Keratinocyte (primary cell): ENCODE data around the gene ECT2L. TPM values are rescaled to one million over a fixed set of nuclear protein-coding genes. Genes with fewer than 3 reads are reported as not detected.

Experiments
- DNase-seq: peaks from one replicate; pipeline ENCODE4 v3.0.0-alpha.2; 2011; ENCODE audit warnings: low read depth, missing footprints, low spot score
- FAIRE-seq: peaks from 2 replicates; lab custom pipeline; 2011; peaks lifted over from hg19 to GRCh38; lab: Jason Lieb, UNC
- H2AFZ ChIP-seq: 2 replicates; pipeline ENCODE4 v1.6.0; 2012; ENCODE audit warnings: low read length, control low read depth, inconsistent platforms; ENCODE audit not compliant: control insufficient read depth
- H3K27ac ChIP-seq: 2 replicates; pipeline ENCODE4 v1.5.1; 2011; ENCODE audit warnings: low read length; ENCODE audit not compliant: control insufficient read depth, insufficient read depth
- H3K27me3 ChIP-seq: 3 replicates; pipeline ENCODE4 v1.6.0; 2011; ENCODE audit warnings: low read length; ENCODE audit not compliant: control insufficient read depth, insufficient read depth; ENCODE audit errors: extremely low read depth
- H3K36me3 ChIP-seq, 2 experiments: 2 replicates in 1 of 2; 3 replicates in 1 of 2; pipeline ENCODE4 v1.5.1; 2011; ENCODE audit warnings: low read length in 2 of 2, mild to moderate bottlenecking in 1 of 2; ENCODE audit not compliant: control insufficient read depth in 2 of 2, insufficient read depth in 2 of 2; ENCODE audit errors: extremely low read depth in 1 of 2
- H3K4me1 ChIP-seq: 3 replicates; pipeline ENCODE4 v1.5.1; 2011; ENCODE audit warnings: low read length; ENCODE audit not compliant: control insufficient read depth, insufficient read depth; ENCODE audit errors: extremely low read depth
- H3K4me2 ChIP-seq: 3 replicates; pipeline ENCODE4 v1.6.0; 2011; ENCODE audit warnings: low read depth, low read length; ENCODE audit not compliant: control insufficient read depth, insufficient read depth; ENCODE audit errors: extremely low read depth
- H3K4me3 ChIP-seq, 3 experiments: fragments of 200-600 bp in 1 of 3; sonication (generic) in 1 of 3; 2 replicates in 2 of 3; 3 replicates in 1 of 3; pipeline ENCODE4 v1.5.1; 2011 to 2016; ENCODE audit warnings: low read length in 3 of 3, mild to moderate bottlenecking in 3 of 3, control low read depth in 2 of 3, inconsistent platforms in 1 of 3, low read depth in 1 of 3, mixed read lengths in 1 of 3, mixed run types in 1 of 3, moderate library complexity in 1 of 3; ENCODE audit not compliant: control insufficient read depth in 2 of 3, insufficient read depth in 2 of 3; ENCODE audit errors: extremely low read depth in 1 of 3
- H3K79me2 ChIP-seq: 2 replicates; pipeline ENCODE4 v1.6.0; 2012; ENCODE audit warnings: low read length; ENCODE audit not compliant: control insufficient read depth, insufficient read depth
- H3K9ac ChIP-seq: 3 replicates; pipeline ENCODE4 v1.6.0; 2011; ENCODE audit warnings: low read length; ENCODE audit not compliant: control insufficient read depth, insufficient read depth; ENCODE audit errors: extremely low read depth
- H3K9me1 ChIP-seq: 3 replicates; pipeline ENCODE4 v1.6.0; 2011; ENCODE audit warnings: low read length; ENCODE audit not compliant: control insufficient read depth, insufficient read depth; ENCODE audit errors: extremely low read depth
- H3K9me3 ChIP-seq: 2 replicates; pipeline ENCODE4 v1.5.1; 2012; ENCODE audit warnings: low read depth, low read length; ENCODE audit not compliant: control insufficient read depth
- H4K20me1 ChIP-seq: 3 replicates; pipeline ENCODE4 v1.6.0; 2011; ENCODE audit warnings: low read length; ENCODE audit not compliant: control insufficient read depth, insufficient read depth; ENCODE audit errors: extremely low read depth
- EZH2 ChIP-seq: IDR thresholded peaks from one replicate; pipeline ENCODE4 v1.6.1; 2012; ENCODE audit warnings: inconsistent platforms, mild to moderate bottlenecking, low read length, moderate library complexity
- dilution Hi-C: fragments of 300-500 bp; cut with MboI; formaldehyde crosslinking; loops from one replicate; pipeline ENCODE4 v1.7.0; 2020; ENCODE audit warnings: low sequenced_read_pairs; ENCODE audit not compliant: extremely low pct_ligation_motif_present
- polyA plus RNA-seq, 5 experiments: library from polyadenylated mRNA; depleted of rRNA in 3 of 5; stranded (reverse) in 3 of 5; stranded (forward) in 1 of 5; unstranded in 1 of 5; fragments of >200 nt; gene quantifications; 1 replicate in 1 of 5; 2 replicates in 3 of 5; 3 replicates in 1 of 5; pipeline versions ENCODE4 v1.2.1 to v1.2.3, GENCODE V29; 2011 to 2012; ENCODE audit warnings: missing spikeins in 2 of 5, low read depth in 1 of 5, low replicate concordance in 1 of 5
- TF ChIP-seq, protein P1 (sequence below), 3 experiments: IDR thresholded peaks in 1 of 3; conservative IDR thresholded peaks in 1 of 3; optimal IDR thresholded peaks in 1 of 3; 2 replicates in 2 of 3; 3 replicates in 1 of 3; pipeline versions ENCODE3 to v1.5.1; 2011; ENCODE audit warnings: low read length in 3 of 3, mild to moderate bottlenecking in 3 of 3, moderate library complexity in 2 of 3, control low read depth in 1 of 3, inconsistent platforms in 1 of 3; ENCODE audit not compliant: insufficient read depth in 2 of 3; ENCODE audit errors: extremely low read depth in 1 of 3

Gene ECT2L
- polyA plus RNA-seq, 1 donor (not counting 4 experiments of a cell fraction or from before 2014, with no cell fraction given) = 0.01 TPM

DNA sequence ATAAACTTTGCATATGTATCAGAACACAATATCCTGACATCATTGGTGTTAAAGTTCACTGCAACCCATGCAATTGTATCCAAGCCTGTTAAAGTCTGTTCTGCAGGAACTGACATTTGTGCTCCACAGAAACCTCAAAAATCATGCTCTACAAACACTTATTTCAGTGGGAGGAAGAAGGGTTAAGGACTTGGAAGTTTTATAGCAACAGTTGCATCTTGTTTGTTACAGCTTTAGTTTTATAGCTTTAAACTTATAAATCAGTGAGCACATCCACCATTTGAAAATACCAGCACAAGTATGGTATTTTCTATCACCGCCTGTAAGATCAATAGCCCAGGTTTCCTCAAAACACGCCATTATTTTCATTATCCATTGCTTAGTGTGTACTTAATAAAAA lies 884 bp downstream of the ECT2L start:
- H4K20me1 ChIP-seq = no peaks in the 10 kb centered on the region

DNA sequence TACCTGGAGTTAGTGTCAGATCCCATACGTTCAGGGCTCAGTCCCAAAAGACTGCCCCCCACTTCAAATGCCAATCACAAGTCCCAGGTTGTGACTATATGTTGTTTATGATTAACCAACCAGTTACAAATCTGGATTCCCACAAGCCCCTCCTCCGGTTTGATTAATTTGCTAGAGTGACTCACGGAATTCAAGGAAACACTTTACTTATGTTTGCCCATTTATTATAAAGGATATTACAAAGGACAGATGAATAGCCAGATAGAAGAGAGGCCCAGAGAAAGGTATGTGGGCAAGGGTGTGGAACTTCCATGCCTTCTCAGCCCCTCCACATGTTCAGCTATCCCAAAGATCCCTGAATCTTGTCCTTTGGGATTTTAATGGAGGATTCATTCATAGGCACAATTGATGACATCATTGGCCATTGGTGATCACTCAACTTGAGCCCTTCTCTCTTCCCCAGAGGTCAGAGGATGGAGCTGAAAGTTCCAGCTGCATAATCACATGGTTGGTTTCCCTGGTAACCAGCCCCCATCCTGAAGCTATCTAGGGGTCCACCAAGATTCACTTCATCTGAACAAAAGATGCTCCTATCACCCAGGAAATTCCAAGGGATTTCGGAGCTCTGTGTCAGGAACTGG lies 2.0 kb downstream of the ECT2L start:
- Histone ChIP-seq H2AFZ (no peak overlapping the region), H3K9me1 (no peaks in the 10 kb centered on the region), H3K27me3 (no peaks in the 10 kb centered on the region), H4K20me1 (no peaks in the 10 kb centered on the region), H3K4me3 (no peak overlapping the region), H3K4me1 (peaks cover 6% of the 10 kb centered on the region), H3K4me2 (no peak overlapping the region), H3K9ac (no peak overlapping the region), H3K36me3 (no peaks in the 10 kb centered on the region), H3K79me2 (no peaks in the 10 kb centered on the region), H3K9me3 (no peaks in the 10 kb centered on the region), H3K27ac (no peak overlapping the region)
- no peak for DNase-seq
- FAIRE-seq = no peak
- TF ChIP-seq, protein P1, sequence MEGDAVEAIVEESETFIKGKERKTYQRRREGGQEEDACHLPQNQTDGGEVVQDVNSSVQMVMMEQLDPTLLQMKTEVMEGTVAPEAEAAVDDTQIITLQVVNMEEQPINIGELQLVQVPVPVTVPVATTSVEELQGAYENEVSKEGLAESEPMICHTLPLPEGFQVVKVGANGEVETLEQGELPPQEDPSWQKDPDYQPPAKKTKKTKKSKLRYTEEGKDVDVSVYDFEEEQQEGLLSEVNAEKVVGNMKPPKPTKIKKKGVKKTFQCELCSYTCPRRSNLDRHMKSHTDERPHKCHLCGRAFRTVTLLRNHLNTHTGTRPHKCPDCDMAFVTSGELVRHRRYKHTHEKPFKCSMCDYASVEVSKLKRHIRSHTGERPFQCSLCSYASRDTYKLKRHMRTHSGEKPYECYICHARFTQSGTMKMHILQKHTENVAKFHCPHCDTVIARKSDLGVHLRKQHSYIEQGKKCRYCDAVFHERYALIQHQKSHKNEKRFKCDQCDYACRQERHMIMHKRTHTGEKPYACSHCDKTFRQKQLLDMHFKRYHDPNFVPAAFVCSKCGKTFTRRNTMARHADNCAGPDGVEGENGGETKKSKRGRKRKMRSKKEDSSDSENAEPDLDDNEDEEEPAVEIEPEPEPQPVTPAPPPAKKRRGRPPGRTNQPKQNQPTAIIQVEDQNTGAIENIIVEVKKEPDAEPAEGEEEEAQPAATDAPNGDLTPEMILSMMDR (optimal IDR thresholded peaks at IDR 0.05 in 1 of 3, IDR thresholded peaks at IDR 0.05 in 1 of 3, conservative IDR thresholded peaks at IDR 0.05 in 1 of 3; ENCODE audit: extremely low read depth in 1 of 3, insufficient read depth in 2 of 3, low read length in 3 of 3) = no peak
- no peak for TF ChIP-seq EZH2
- dilution Hi-C loops = no loop called here

More for the DNA sequence above, 884 bp downstream of the ECT2L start:
- Histone ChIP-seq H3K4me3 (no peak overlapping the region), H3K9me3 (no peaks in the 10 kb centered on the region), H3K9me1 (no peaks in the 10 kb centered on the region), H3K79me2 (no peaks in the 10 kb centered on the region), H2AFZ (no peak overlapping the region), H3K27ac (no peak overlapping the region), H3K36me3 (no peaks in the 10 kb centered on the region), H3K9ac (no peak overlapping the region), H3K4me1 (peaks cover 6% of the 10 kb centered on the region), H3K27me3 (no peaks in the 10 kb centered on the region), H3K4me2 (peak overlapping the region; percentile 79)
- FAIRE-seq = no peak
- TF ChIP-seq, protein P1 (optimal IDR thresholded peaks at IDR 0.05 in 1 of 3, IDR thresholded peaks at IDR 0.05 in 1 of 3, conservative IDR thresholded peaks at IDR 0.05 in 1 of 3; ENCODE audit: extremely low read depth in 1 of 3, insufficient read depth in 2 of 3, low read length in 3 of 3) = no peak
- TF ChIP-seq EZH2 = no peak
- dilution Hi-C loops = no loop called here
- no peak for DNase-seq
